H1 (cell line): Measurements from ENCODE around the gene LCE6A. TPM values are rescaled to one million over a fixed set of nuclear protein-coding genes. Genes with fewer than 3 reads are reported as not detected.

Experiments used
- CTCF ChIA-PET: fragments of 300-600 bp; sonication (Branson Sonifier 250); formaldehyde crosslinking; loops from one replicate; lab custom pipeline; 2021; ENCODE audit not compliant: partially characterized antibody; lab: Charles Lee
- POLR2A ChIA-PET: fragments of 300-600 bp; sonication (Branson Sonifier 250); formaldehyde crosslinking; loops from one replicate; lab custom pipeline; 2021; ENCODE audit warnings: inconsistent platforms; ENCODE audit not compliant: partially characterized antibody; lab: Charles Lee
- DNase-seq, 2 experiments: peaks; one replicate each; pipeline versions ENCODE4 v3.0.0 to v3.0.0-alpha.2; 2010 to 2022; ENCODE audit warnings: low spot score in 2 of 2, low read depth in 1 of 2, mixed read lengths in 1 of 2
- FAIRE-seq: peaks from 2 replicates; lab custom pipeline; 2011; peaks lifted over from hg19 to GRCh38; lab: Jason Lieb, UNC
- H2AFZ ChIP-seq: 2 replicates; pipeline ENCODE4 v1.8.1; 2012; ENCODE audit warnings: low read length, inconsistent platforms
- H2AK5ac ChIP-seq: 2 replicates; pipeline ENCODE4 v1.6.1; 2013; ENCODE audit warnings: low read depth, low read length
- H2BK120ac ChIP-seq: replicated peaks from 2 replicates; pipeline ENCODE3; 2013; ENCODE audit warnings: low read depth, low read length, inconsistent platforms
- H2BK12ac ChIP-seq: 2 replicates; pipeline ENCODE4 v1.6.1; 2013; ENCODE audit warnings: low read depth, low read length
- H2BK15ac ChIP-seq: 2 replicates; pipeline ENCODE4 v1.6.1; 2013; ENCODE audit warnings: low read length
- H2BK20ac ChIP-seq: 2 replicates; pipeline ENCODE4 v1.6.1; 2013; ENCODE audit warnings: low read length
- H2BK5ac ChIP-seq: 2 replicates; pipeline ENCODE4 v1.6.1; 2013; ENCODE audit warnings: low read depth, low read length
- H3K14ac ChIP-seq: 2 replicates; pipeline ENCODE4 v1.6.1; 2013; ENCODE audit warnings: inconsistent platforms; ENCODE audit not compliant: insufficient read length
- H3K18ac ChIP-seq: 2 replicates; pipeline ENCODE4 v1.6.1; 2013; ENCODE audit warnings: low read length; ENCODE audit errors: extremely low read depth
- H3K23ac ChIP-seq: 2 replicates; pipeline ENCODE4 v1.6.1; 2013; ENCODE audit warnings: inconsistent platforms; ENCODE audit not compliant: insufficient read length
- H3K23me2 ChIP-seq: 2 replicates; pipeline ENCODE4 v1.6.1; 2013; ENCODE audit warnings: low read depth, low read length
- H3K27ac ChIP-seq: 2 replicates; pipeline ENCODE4 v1.6.1; 2011; ENCODE audit warnings: low read depth, low read length, inconsistent platforms
- H3K27me3 ChIP-seq, 4 experiments: replicated peaks in 1 of 4; 1 replicate in 1 of 4; 2 replicates in 3 of 4; pipeline versions ENCODE4 v1.6.1 to v1.8.1; 2011 to 2013; ENCODE audit warnings: low read length in 3 of 4, mild to moderate bottlenecking in 3 of 4, inconsistent platforms in 2 of 4, mixed read lengths in 2 of 4, moderate library complexity in 1 of 4; ENCODE audit not compliant: control insufficient read depth in 3 of 4, insufficient read depth in 3 of 4; ENCODE audit errors: extremely low read depth in 1 of 4
- H3K36me3 ChIP-seq, 4 experiments: 2 replicates each; pipeline versions ENCODE4 v1.6.1 to v1.8.1; 2011 to 2013; ENCODE audit warnings: mild to moderate bottlenecking in 4 of 4, low read length in 3 of 4, moderate library complexity in 2 of 4, control low read depth in 1 of 4, inconsistent platforms in 1 of 4; ENCODE audit not compliant: insufficient read depth in 4 of 4, control insufficient read depth in 2 of 4
- H3K4ac ChIP-seq: replicated peaks from 2 replicates; pipeline ENCODE3; 2013; ENCODE audit warnings: low read length, low read depth, mixed read lengths, inconsistent platforms; ENCODE audit not compliant: insufficient read length
- H3K4me1 ChIP-seq, 4 experiments: replicated peaks in 1 of 4; 1 replicate in 1 of 4; 2 replicates in 3 of 4; pipeline versions ENCODE4 v1.6.1 to v1.8.1; 2011 to 2013; ENCODE audit warnings: low read length in 3 of 4, inconsistent platforms in 2 of 4, mixed read lengths in 1 of 4; ENCODE audit not compliant: insufficient read depth in 4 of 4, control insufficient read depth in 3 of 4
- H3K4me2 ChIP-seq, 2 experiments: 2 replicates each; pipeline versions ENCODE4 v1.6.1 to v1.8.1; 2011 to 2013; ENCODE audit warnings: low read depth in 2 of 2, low read length in 2 of 2, control low read depth in 1 of 2, inconsistent platforms in 1 of 2, mild to moderate bottlenecking in 1 of 2; ENCODE audit not compliant: insufficient read depth in 1 of 2
- H3K4me3 ChIP-seq, 4 experiments: fragments of 200-600, 300-600 bp in 1 of 4; sonication (generic), shearing (Covaris generic), sonication (Bioruptor Twin) in 1 of 4; 2 replicates each; pipeline versions ENCODE4 v1.5.1 to v1.8.1; 2011 to 2016; ENCODE audit warnings: low read length in 4 of 4, low read depth in 3 of 4, control low read depth in 2 of 4, inconsistent platforms in 2 of 4, mild to moderate bottlenecking in 2 of 4, mixed read lengths in 1 of 4, moderate library complexity in 1 of 4; ENCODE audit not compliant: insufficient read depth in 2 of 4; ENCODE audit errors: extremely low read depth in 1 of 4
- H3K56ac ChIP-seq: replicated peaks from 2 replicates; pipeline ENCODE3; 2013; ENCODE audit warnings: low read depth, mild to moderate bottlenecking, mixed read lengths, low read length, inconsistent platforms; ENCODE audit not compliant: insufficient read length
- H3K79me1 ChIP-seq: 2 replicates; pipeline ENCODE4 v1.6.1; 2013; ENCODE audit warnings: low read depth, low read length, control low read depth
- H3K79me2 ChIP-seq, 2 experiments: 2 replicates each; pipeline versions ENCODE4 v1.6.1 to v1.8.1; 2012 to 2013; ENCODE audit warnings: low read length in 2 of 2, mild to moderate bottlenecking in 2 of 2, inconsistent platforms in 1 of 2; ENCODE audit not compliant: insufficient read depth in 2 of 2, control insufficient read depth in 1 of 2
- H3K9ac ChIP-seq, 4 experiments: replicated peaks in 1 of 4; 1 replicate in 1 of 4; 2 replicates in 3 of 4; pipeline versions ENCODE4 v1.6.1 to v1.8.1; 2011 to 2013; ENCODE audit warnings: low read depth in 3 of 4, low read length in 3 of 4, control low read depth in 2 of 4, mild to moderate bottlenecking in 2 of 4, moderate library complexity in 2 of 4, inconsistent platforms in 1 of 4; ENCODE audit errors: extremely low read depth in 1 of 4
- H3K9me3 ChIP-seq, 2 experiments: 2 replicates each; pipeline versions ENCODE4 v1.6.1 to v1.8.1; 2012 to 2013; ENCODE audit warnings: mild to moderate bottlenecking in 2 of 2, moderate library complexity in 2 of 2, control low read depth in 1 of 2, inconsistent platforms in 1 of 2, low read depth in 1 of 2, low read length in 1 of 2, mixed read lengths in 1 of 2; ENCODE audit not compliant: insufficient read depth in 2 of 2
- H4K20me1 ChIP-seq, 2 experiments: replicated peaks in 1 of 2; 2 replicates each; pipeline versions ENCODE3 to v1.8.1; 2011 to 2013; ENCODE audit warnings: inconsistent platforms in 2 of 2, low read length in 2 of 2, mild to moderate bottlenecking in 1 of 2; ENCODE audit not compliant: insufficient read depth in 2 of 2, control insufficient read depth in 1 of 2
- H4K5ac ChIP-seq: 2 replicates; pipeline ENCODE4 v1.6.1; 2013; ENCODE audit warnings: low read length, low read depth, mixed read lengths, inconsistent platforms; ENCODE audit not compliant: insufficient read length
- H4K8ac ChIP-seq: 2 replicates; pipeline ENCODE4 v1.8.0; 2013; ENCODE audit warnings: mild to moderate bottlenecking, moderate library complexity, low read length, inconsistent platforms; ENCODE audit not compliant: insufficient read depth; ENCODE audit errors: extremely low read depth
- H4K91ac ChIP-seq: replicated peaks from 2 replicates; pipeline ENCODE3; 2013; ENCODE audit warnings: low read length, mixed read lengths, inconsistent platforms; ENCODE audit not compliant: insufficient read length
- CHD2 ChIP-seq: IDR thresholded peaks from 2 replicates; pipeline ENCODE4 v1.6.1; 2012; ENCODE audit warnings: low read length, improper control_type of control experiment
- POU5F1 ChIP-seq: IDR thresholded peaks from 2 replicates; pipeline ENCODE4 v1.6.1; 2011; ENCODE audit warnings: low read depth, mild to moderate bottlenecking, low read length, moderate library complexity
- RNF2 ChIP-seq: fragments of 200-900, 300-1000 bp; sonication (generic); IDR thresholded peaks from 2 replicates; pipeline ENCODE4 v1.7.1; 2016; ENCODE audit warnings: borderline replicate concordance, low read depth, mild to moderate bottlenecking, antibody characterized with exemption, low read length; ENCODE audit not compliant: poor library complexity, severe bottlenecking; ENCODE audit errors: missing control alignments
- SP2 ChIP-seq: IDR thresholded peaks from 2 replicates; pipeline ENCODE4 v1.6.1; 2012; ENCODE audit warnings: mild to moderate bottlenecking, low read length, inconsistent platforms
- SRF ChIP-seq: IDR thresholded peaks from 2 replicates; pipeline ENCODE4 v1.6.1; 2011; ENCODE audit warnings: mild to moderate bottlenecking, low read depth, low read length, moderate library complexity
- SUZ12 ChIP-seq: fragments of 200-600 bp; sonication (generic); IDR thresholded peaks from 2 replicates; pipeline ENCODE4 v1.6.1; 2012; ENCODE audit warnings: mild to moderate bottlenecking, inconsistent platforms, low read length, moderate library complexity, mixed read lengths
- TAF7 ChIP-seq: optimal IDR thresholded peaks from 2 replicates; pipeline ENCODE3; 2011; ENCODE audit warnings: low read depth, mild to moderate bottlenecking, inconsistent platforms, low read length, moderate library complexity, borderline replicate concordance
- polyA plus RNA-seq, 7 experiments: library from polyadenylated mRNA; depleted of rRNA in 3 of 7; stranded (reverse) in 5 of 7; unstranded in 2 of 7; fragments of >200 nt in 5 of 7; fragments of 200-250 nt in 2 of 7; gene quantifications; 1 replicate in 5 of 7; 2 replicates in 1 of 7; 4 replicates in 1 of 7; pipeline versions ENCODE4 v1.2.1 to v1.2.3, GENCODE V29; 2011 to 2013; ENCODE audit warnings: missing spikeins in 2 of 7, mixed read lengths in 2 of 7
- total RNA-seq: library from RNA; stranded (reverse); fragmentation: NEBNext Ultra II Directional; extraction: Animal tissue kit (Norgen Biotek cat#: 25700); gene quantifications from 2 replicates; pipeline ENCODE4 v1.2.1, GENCODE V29; 2021
- TF ChIP-seq, protein P1 (sequence below): IDR thresholded peaks from 2 replicates; pipeline ENCODE4 v1.6.1; 2012; ENCODE audit warnings: low read length, inconsistent platforms

LCE6A gene
- total and polyA plus RNA-seq, 2 of the 8 experiments (the other 6 are each of a cell fraction or from before 2014, with no cell fraction given), result not detected

DNA sequence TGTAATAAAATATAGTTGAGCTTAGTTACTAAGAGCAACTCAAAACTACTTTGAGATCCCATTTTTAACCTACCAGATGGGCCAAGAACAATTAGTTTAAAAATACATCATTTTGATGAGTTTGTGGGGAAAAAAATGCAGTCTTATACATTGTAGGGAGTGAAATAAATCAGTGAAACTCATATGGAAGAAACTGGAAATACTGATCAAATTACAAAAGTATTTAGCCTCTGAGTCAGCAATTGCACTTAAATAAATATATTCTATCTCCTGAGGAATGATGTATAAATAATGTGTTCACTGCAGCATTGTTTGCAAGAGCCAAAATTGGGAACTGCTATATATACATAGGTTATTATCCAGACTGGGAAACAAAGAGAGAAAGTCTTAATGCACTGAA, 30.8 kb downstream of the LCE6A start:
- H3K36me3 ChIP-seq, result no peaks in the 10 kb centered on the region
- no peak overlapping the region for H3K4ac ChIP-seq
- ChIA-PET CTCF (interaction anchor here (1.0 to 9.0 kb wide), 3 partner anchors 319 to 349 kb away, joined by 3 to 200 read pairs (median 67); no protein-coding TSS in a partner anchor), POLR2A (no interaction called here)
- H3K18ac ChIP-seq, result no peak overlapping the region
- FAIRE-seq (no peak), DNase-seq (no peak)
- no peaks in the 10 kb centered on the region for H3K27me3 ChIP-seq
- H3K79me2 ChIP-seq, result no peaks in the 10 kb centered on the region
- no peak overlapping the region for H2BK20ac ChIP-seq
- no peaks in the 10 kb centered on the region for H4K20me1 ChIP-seq
- H3K56ac ChIP-seq, result no peak overlapping the region
- no peak overlapping the region for H3K14ac ChIP-seq
- no peak overlapping the region for H4K8ac ChIP-seq
- H4K91ac ChIP-seq, result no peak overlapping the region
- no peak overlapping the region for H3K4me2 ChIP-seq
- H3K23ac ChIP-seq, result no peak overlapping the region
- H3K27ac ChIP-seq, result no peak overlapping the region
- no peak overlapping the region for H3K9ac ChIP-seq
- H2AFZ ChIP-seq, result no peak overlapping the region
- H4K5ac ChIP-seq, result no peak overlapping the region
- no peak overlapping the region for H2AK5ac ChIP-seq
- H2BK5ac ChIP-seq, result no peak overlapping the region
- no peaks in the 10 kb centered on the region; a peak in 1 of 4 replicates for H3K9me3 ChIP-seq
- no peak overlapping the region for H2BK12ac ChIP-seq
- H2BK15ac ChIP-seq, result no peak overlapping the region
- H3K79me1 ChIP-seq, result no peaks in the 10 kb centered on the region
- no peak overlapping the region for H3K4me3 ChIP-seq
- TF ChIP-seq, protein P1, sequence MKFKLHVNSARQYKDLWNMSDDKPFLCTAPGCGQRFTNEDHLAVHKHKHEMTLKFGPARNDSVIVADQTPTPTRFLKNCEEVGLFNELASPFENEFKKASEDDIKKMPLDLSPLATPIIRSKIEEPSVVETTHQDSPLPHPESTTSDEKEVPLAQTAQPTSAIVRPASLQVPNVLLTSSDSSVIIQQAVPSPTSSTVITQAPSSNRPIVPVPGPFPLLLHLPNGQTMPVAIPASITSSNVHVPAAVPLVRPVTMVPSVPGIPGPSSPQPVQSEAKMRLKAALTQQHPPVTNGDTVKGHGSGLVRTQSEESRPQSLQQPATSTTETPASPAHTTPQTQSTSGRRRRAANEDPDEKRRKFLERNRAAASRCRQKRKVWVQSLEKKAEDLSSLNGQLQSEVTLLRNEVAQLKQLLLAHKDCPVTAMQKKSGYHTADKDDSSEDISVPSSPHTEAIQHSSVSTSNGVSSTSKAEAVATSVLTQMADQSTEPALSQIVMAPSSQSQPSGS, result no peak
- TF ChIP-seq SUZ12 (no peak), TAF7 (no peak), POU5F1 (no peak), SP2 (no peak), RNF2 (no peak), CHD2 (no peak), SRF (no peak)
- no peaks in the 10 kb centered on the region for H3K23me2 ChIP-seq
- no peaks in the 10 kb centered on the region; a peak in 1 of 7 replicates for H3K4me1 ChIP-seq
- H2BK120ac ChIP-seq, result no peak overlapping the region
